22Rv1 (cell line): Measurements from ENCODE around the gene GNG3.

ENCODE experiments used
- ZFX ChIP-seq: fragments of 450-650 bp; IDR thresholded peaks from 2 replicates; pipeline ENCODE4 v1.6.1; 2017; ENCODE audit warnings: antibody characterized with exemption, borderline replicate concordance
- TF ChIP-seq, protein P1 (sequence below): fragments of 450-650 bp; IDR thresholded peaks from 2 replicates; pipeline ENCODE4 v1.5.1; 2017; ENCODE audit warnings: mild to moderate bottlenecking

DNA sequence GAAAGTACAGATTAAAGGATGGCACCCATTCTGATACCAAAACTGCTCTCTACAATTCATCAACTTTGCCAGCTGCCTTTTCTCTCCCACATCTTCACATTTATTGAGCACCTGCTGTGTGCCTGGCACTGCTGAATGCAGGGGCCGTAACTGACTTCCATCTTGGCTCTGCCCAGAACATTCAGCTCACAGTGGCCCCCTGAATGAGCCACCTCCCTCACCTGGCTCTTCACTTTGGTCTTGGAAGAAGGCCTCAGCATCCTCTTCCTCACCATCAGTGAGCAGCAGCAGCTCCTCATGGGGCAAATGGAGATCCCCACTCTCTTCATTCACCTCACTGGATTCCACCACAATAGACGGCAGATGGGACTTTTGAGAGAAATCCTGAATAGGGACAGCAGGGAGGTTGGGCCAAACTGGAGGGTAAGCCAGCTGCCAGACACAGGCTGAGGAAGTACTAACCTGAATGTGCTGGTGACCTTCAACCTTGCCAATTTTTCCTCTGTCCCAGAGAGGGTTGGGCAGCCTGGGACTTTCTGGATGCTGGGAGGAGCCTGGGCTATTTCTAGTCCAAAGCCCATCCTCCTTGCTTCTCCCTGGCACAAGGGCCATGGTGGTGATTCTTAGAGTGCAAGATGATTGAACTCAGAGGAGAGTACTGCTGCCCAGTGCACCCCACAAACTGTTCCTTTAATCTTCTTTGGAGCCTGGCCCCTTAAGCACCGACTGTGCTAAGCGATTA is 37.9 kb upstream of the GNG3 start:
- TF ChIP-seq, protein P1, sequence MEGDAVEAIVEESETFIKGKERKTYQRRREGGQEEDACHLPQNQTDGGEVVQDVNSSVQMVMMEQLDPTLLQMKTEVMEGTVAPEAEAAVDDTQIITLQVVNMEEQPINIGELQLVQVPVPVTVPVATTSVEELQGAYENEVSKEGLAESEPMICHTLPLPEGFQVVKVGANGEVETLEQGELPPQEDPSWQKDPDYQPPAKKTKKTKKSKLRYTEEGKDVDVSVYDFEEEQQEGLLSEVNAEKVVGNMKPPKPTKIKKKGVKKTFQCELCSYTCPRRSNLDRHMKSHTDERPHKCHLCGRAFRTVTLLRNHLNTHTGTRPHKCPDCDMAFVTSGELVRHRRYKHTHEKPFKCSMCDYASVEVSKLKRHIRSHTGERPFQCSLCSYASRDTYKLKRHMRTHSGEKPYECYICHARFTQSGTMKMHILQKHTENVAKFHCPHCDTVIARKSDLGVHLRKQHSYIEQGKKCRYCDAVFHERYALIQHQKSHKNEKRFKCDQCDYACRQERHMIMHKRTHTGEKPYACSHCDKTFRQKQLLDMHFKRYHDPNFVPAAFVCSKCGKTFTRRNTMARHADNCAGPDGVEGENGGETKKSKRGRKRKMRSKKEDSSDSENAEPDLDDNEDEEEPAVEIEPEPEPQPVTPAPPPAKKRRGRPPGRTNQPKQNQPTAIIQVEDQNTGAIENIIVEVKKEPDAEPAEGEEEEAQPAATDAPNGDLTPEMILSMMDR: no peak
- TF ChIP-seq ZFX: no peak
